Activated CD4-positive, CD25-positive, alpha-beta regulatory T cell treated with anti-CD3 and anti-CD28 coated beads, Interleukin-2, amount 50 U/mL, for 16 hours (primary cell): ENCODE results near the gene CDC14A.
"Not testable (repeated sequence)": the region's sequence is repeated elsewhere in the genome, so short reads cannot be mapped to it uniquely, and the experiment has no call there.

Experiments
- DNase-seq: peaks from one replicate; pipeline ENCODE4 v3.0.0-alpha.2; 2020; ENCODE audit warnings: low read depth, low spot score

Gene CDC14A

DNA sequence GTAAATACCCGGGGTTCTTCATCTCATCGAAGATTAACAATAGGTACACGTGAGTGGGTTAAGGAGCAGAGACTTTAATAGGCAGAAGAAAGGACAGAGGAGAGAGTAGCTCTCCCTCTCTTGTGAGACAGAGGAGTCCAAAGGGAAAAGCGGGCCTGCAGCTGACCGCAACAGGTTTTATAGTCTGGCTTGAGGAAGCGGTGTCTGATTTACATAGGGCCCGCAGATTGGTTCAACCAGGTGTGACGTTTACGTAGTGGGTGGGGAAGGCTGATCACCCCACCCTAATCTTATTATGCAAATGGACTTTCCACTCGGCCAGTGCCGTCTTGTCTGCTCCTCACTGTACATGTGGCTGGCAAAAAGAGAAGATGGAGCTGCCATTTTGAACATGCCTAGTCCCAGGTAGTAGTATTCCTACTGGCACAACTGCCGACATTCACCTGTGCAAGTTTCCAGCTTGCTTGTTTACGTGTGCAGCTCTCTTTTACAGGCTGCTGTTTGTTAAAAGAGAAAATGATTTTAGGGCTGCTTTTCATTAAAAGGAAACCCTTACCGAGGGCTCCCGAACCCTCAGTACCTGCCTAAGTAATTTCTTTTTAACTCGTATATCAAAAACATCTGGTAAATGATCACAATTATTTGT lies 10.6 kb downstream of the CDC14A start:
- no peak for DNase-seq

- no peak for DNase-seq
These were observed 11.5 kb downstream of the CDC14A start for GRCh38 chr1:100363831-100364230.

DNA sequence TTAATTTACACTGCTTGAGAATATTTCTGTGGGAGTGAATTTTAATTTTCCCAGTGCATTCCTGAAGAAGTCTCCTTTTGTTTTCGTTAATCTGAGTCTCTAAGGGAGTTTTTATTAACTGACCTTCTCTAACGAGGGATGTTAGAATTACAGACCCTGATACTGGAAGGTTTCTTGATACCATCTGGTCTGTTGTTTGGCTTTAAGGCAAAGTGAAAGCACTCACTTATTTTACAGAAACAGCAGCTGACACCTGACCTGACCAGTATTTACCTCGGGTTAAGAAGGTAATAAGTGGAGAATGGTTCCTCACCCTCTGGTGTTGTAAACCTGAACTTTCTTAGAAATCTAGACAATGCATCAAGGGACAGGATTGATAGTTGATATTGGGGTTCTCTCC lies 12.4 kb downstream of the CDC14A start:
- DNase-seq = no peak

GRCh38 chr1:100366209-100366525 lies 13.9 kb downstream of the CDC14A start:
- no peak for DNase-seq

- DNase-seq = not testable (repeated sequence)
These were observed 17.0 kb downstream of the CDC14A start for GRCh38 chr1:100369339-100369738.

- DNase-seq = not testable (repeated sequence)
These were observed 21.6 kb downstream of the CDC14A start for GRCh38 chr1:100373953-100374352.

GRCh38 chr1:100376890-100377289 lies 24.6 kb downstream of the CDC14A start:
- not testable (repeated sequence) for DNase-seq

- no peak for DNase-seq
These were observed 25.5 kb downstream of the CDC14A start for GRCh38 chr1:100377590-100378361.

GRCh38 chr1:100378956-100379355 lies 26.6 kb downstream of the CDC14A start:
- DNase-seq = no peak

GRCh38 chr1:100380635-100381034 lies 28.3 kb downstream of the CDC14A start:
- no peak for DNase-seq

DNA sequence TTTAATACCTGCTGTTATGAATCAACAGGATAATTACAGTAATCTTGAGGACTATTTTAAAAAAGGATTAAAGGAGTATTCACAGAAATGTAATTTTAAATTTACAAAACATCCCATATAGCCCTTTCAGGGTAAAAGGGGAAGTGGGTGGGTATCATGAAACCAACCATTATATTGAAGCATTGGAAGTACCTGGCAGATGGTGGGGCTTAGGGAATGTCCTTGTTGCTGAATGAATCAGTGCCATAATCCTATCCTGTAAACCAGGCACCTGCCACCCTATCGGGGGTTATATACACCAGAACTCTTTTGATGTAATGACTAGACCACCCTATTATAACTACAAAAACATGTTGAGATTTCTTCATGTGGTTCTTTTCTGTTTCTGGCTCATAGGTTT lies 30.4 kb downstream of the CDC14A start:
- no peak for DNase-seq

DNA sequence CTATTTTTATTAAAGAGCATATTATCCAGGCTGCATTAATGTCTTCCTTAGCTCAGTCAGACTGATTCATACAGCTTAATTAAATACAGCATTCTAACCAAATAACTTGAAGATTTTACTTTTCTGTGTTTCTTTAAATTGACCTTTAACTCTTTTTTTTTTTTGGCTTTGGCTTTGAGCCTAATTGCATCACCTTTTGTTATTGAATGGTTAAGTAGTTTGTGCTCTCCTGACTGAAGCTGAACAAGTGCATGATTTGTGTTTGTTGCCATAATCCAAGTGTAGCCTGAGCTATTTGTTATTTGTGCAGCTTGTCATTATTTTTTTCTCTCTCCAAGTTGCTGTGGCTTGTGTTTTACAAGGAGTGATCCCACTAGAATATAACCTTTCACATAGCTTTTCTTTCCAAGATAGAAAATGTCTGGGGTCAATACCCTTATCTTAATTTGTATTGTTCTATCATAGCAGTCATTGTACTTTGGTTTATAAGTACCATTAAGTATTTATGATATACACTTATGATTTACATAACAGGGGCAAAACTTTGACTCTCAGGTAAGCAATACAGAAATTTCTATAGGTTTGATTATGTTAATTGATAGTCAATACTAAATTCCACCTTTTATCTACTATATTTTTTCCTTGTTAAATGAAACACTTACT lies 31.6 kb downstream of the CDC14A start:
- no peak for DNase-seq

DNA sequence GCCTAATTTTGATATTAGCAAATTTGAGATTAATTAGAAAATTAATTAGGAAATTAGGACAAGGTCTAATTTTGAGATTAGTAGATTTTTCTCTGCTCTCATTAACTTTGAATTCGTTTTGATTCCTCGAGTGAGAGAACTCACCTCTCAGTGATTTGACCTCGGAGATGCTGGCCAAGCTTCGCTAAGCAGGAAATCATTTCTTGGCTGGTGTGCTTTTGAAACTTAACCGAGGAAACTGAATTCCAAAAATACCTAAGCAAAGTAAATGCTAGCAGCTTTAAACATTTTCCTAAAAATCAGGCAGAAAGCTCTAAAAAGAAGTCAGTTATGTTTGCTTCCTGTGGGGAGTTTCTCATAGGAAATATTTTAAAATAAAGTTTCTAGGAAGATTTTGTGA lies 34.9 kb downstream of the CDC14A start:
- no peak for DNase-seq

GRCh38 chr1:100387657-100388350 lies 35.5 kb downstream of the CDC14A start:
- DNase-seq = no peak

GRCh38 chr1:100390531-100390930 lies 38.2 kb downstream of the CDC14A start:
- DNase-seq = no peak

DNA sequence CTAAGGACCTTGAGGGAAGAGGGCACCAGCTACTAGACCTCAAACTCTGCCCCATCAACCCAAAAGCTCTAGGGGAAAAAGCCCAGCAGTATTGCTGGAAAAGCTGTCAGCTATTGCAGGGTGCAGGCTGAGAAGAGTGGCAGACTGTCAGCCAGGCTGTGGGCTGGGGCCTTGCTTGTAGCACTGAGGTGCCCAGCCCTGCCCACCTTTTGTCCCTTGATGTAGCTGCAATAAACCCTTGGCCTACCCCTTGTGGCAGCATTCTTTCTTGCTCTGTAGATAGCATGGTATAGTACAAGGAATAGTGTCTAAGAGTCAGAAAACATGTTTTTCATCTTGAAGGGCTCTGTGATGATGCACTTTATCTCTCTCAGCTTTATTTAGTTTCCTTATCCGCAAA lies 39.4 kb downstream of the CDC14A start:
- DNase-seq = no peak

- no peak for DNase-seq
These were observed 40.5 kb downstream of the CDC14A start for GRCh38 chr1:100392756-100393155.

GRCh38 chr1:100394285-100394684 lies 42.0 kb downstream of the CDC14A start:
- no peak for DNase-seq

DNA sequence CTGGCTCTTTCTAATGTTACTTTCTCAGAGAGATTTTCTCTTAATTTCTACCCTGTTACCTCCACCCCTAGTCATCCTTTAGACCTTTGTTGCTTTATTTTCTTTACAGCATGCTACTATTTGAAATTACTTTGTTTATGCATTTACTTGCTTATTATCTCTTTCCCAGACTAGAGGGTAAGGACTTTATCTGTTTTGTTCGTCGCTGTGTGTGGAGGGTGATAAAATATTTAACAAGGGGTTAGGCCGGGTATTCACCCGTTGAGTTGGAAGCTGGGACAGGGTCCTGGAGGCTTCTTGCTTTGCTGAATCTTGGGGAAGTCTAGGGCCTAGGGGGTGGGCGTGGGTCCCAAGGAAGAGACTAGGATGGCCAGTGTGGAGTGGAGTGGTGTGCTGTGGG lies 43.6 kb downstream of the CDC14A start:
- DNase-seq = no peak

- DNase-seq = no peak
These were observed 44.3 kb downstream of the CDC14A start for GRCh38 chr1:100396651-100397050.

DNA sequence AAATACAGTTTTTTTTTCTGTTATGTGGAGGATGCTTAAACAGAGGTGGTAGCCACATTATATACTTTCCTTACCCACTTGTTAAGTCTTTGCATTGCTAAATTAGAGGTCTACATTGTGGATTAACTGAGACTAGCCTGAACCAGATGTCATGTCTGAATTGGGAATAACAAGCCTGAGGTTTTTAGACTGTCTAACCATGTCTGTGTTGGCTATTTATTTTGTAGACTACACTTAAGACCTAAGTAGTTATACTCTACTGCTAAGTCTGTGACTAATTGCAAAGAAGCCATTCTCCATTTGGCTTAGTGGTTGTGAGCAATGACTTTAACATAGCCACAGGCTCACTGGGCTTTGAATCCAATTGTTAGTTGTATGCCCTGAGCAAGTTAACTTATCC lies 45.4 kb downstream of the CDC14A start:
- no peak for DNase-seq

GRCh38 chr1:100398648-100399047 lies 46.3 kb downstream of the CDC14A start:
- no peak for DNase-seq
